NT2/D1 (cell line): ENCODE data around the gene CSK.

Experiments
- DNase-seq: peaks from one replicate; pipeline ENCODE4 v3.0.0-alpha.2; 2011; ENCODE audit warnings: low read depth, low spot score
- H3K27me3 ChIP-seq: 2 replicates; pipeline ENCODE4 v1.6.0; 2011; ENCODE audit warnings: mild to moderate bottlenecking; ENCODE audit not compliant: insufficient read length, insufficient read depth
- H3K36me3 ChIP-seq: 2 replicates; pipeline ENCODE4 v1.6.1; 2011; ENCODE audit warnings: mild to moderate bottlenecking, low read length, mixed read lengths; ENCODE audit not compliant: insufficient read depth, insufficient read length
- H3K4me1 ChIP-seq: 2 replicates; pipeline ENCODE4 v1.5.1; 2011; ENCODE audit not compliant: insufficient read depth, insufficient read length
- H3K4me3 ChIP-seq: 2 replicates; pipeline ENCODE4 v1.5.1; 2011; ENCODE audit warnings: low read depth; ENCODE audit not compliant: insufficient read length
- H3K9ac ChIP-seq: 2 replicates; pipeline ENCODE4 v1.6.0; 2011; ENCODE audit warnings: low read depth; ENCODE audit not compliant: insufficient read length
- H3K9me3 ChIP-seq: 2 replicates; pipeline ENCODE4 v1.5.1; 2011; ENCODE audit warnings: mild to moderate bottlenecking, low read length; ENCODE audit not compliant: insufficient read depth
- SUZ12 ChIP-seq: IDR thresholded peaks from 2 replicates; pipeline ENCODE4 v1.6.1; 2011; ENCODE audit not compliant: insufficient read length, insufficient read depth; ENCODE audit errors: extremely low read depth
- YY1 ChIP-seq: IDR thresholded peaks from 2 replicates; pipeline ENCODE4 v1.6.1; 2011; ENCODE audit not compliant: insufficient read length, insufficient read depth
- ZNF274 ChIP-seq: IDR thresholded peaks from 2 replicates; pipeline ENCODE4 v1.6.1; 2011; ENCODE audit warnings: mild to moderate bottlenecking, low read depth, low read length

CSK gene

GRCh38 chr15:74825866-74826265 is 44.0 kb downstream of the CSK start:
- peaks cover 12% of the 10 kb centered on the region for H3K4me1 ChIP-seq
- TF ChIP-seq SUZ12 (no peak), ZNF274 (no peak), YY1 (no peak)
- no peak overlapping the region for H3K9ac ChIP-seq
- peaks cover 48% of the 10 kb centered on the region for H3K27me3 ChIP-seq
- no peaks in the 10 kb centered on the region for H3K36me3 ChIP-seq
- no peak for DNase-seq
- H3K4me3 ChIP-seq: no peak overlapping the region
- H3K9me3 ChIP-seq: no peaks in the 10 kb centered on the region

- no peak within 1 kb of the TSS for H3K9ac ChIP-seq
- no peak within 1 kb of the TSS for H3K4me3 ChIP-seq
- no peaks in the 10 kb centered on the region for H3K9me3 ChIP-seq
- H3K27me3 ChIP-seq: peaks cover 48% of the 10 kb centered on the region
- TF ChIP-seq ZNF274 (no peak), SUZ12 (no peak), YY1 (no peak)
- no peaks in the 10 kb centered on the region for H3K36me3 ChIP-seq
- DNase-seq: no peak
- H3K4me1 ChIP-seq: peaks cover 7% of the 10 kb centered on the region
Observed at GRCh38 chr15:74826364-74826819, 44.5 kb downstream of the CSK start, which contains the start of gene CPLX3. Gene CPLX3, plus strand, starts transcription at chr15:74826627. Its CDS starts 77 bp downstream, at chr15:74826704.

GRCh38 chr15:74826921-74827320 is 45.0 kb downstream of the CSK start:
- Histone ChIP-seq H3K9ac (no peak overlapping the region), H3K4me3 (no peak overlapping the region), H3K9me3 (no peaks in the 10 kb centered on the region), H3K36me3 (no peaks in the 10 kb centered on the region), H3K4me1 (peaks cover 3% of the 10 kb centered on the region), H3K27me3 (peaks cover 48% of the 10 kb centered on the region)
- no peak for DNase-seq
- TF ChIP-seq SUZ12 (no peak), YY1 (no peak), ZNF274 (no peak)

- peaks cover 48% of the 10 kb centered on the region for H3K27me3 ChIP-seq
- DNase-seq: no peak
- H3K4me3 ChIP-seq: no peak overlapping the region
Observed at GRCh38 chr15:74827614-74828013, 45.7 kb downstream of the CSK start.

GRCh38 chr15:74828835-74829234 is 47.0 kb downstream of the CSK start:
- Histone ChIP-seq H3K36me3 (no peaks in the 10 kb centered on the region), H3K9ac (no peak overlapping the region), H3K4me1 (peaks cover 12% of the 10 kb centered on the region), H3K9me3 (no peaks in the 10 kb centered on the region), H3K4me3 (no peak overlapping the region), H3K27me3 (peaks cover 45% of the 10 kb centered on the region)
- DNase-seq: no peak
- TF ChIP-seq SUZ12: no peak
- no peak for TF ChIP-seq YY1
- no peak for TF ChIP-seq ZNF274

More at GRCh38 chr15:74827614-74828013, 45.7 kb downstream of the CSK start:
- H3K9ac ChIP-seq: no peak overlapping the region
- TF ChIP-seq YY1: no peak
- TF ChIP-seq SUZ12: no peak
- no peak for TF ChIP-seq ZNF274
- H3K4me1 ChIP-seq: peaks cover 2% of the 10 kb centered on the region
- H3K9me3 ChIP-seq: no peaks in the 10 kb centered on the region
- H3K36me3 ChIP-seq: no peaks in the 10 kb centered on the region

GRCh38 chr15:74829486-74829885 is 47.6 kb downstream of the CSK start:
- Histone ChIP-seq H3K4me1 (peaks cover 18% of the 10 kb centered on the region), H3K9me3 (no peaks in the 10 kb centered on the region), H3K36me3 (no peaks in the 10 kb centered on the region), H3K27me3 (peaks cover 40% of the 10 kb centered on the region), H3K4me3 (no peak overlapping the region), H3K9ac (no peak overlapping the region)
- TF ChIP-seq ZNF274 (no peak), SUZ12 (no peak)
- no peak for DNase-seq

GRCh38 chr15:74829991-74830390 is 48.1 kb downstream of the CSK start:
- Histone ChIP-seq H3K9me3 (no peaks in the 10 kb centered on the region), H3K36me3 (no peaks in the 10 kb centered on the region), H3K4me1 (peaks cover 18% of the 10 kb centered on the region), H3K27me3 (peaks cover 34% of the 10 kb centered on the region), H3K4me3 (no peak overlapping the region), H3K9ac (no peak overlapping the region)
- no peak for DNase-seq
- no peak for TF ChIP-seq ZNF274
- no peak for TF ChIP-seq YY1
- TF ChIP-seq SUZ12: no peak
